ENCODE measurements around the gene IFITM5. TPM values are rescaled to one million over a fixed set of nuclear protein-coding genes. Genes with fewer than 3 reads are reported as not detected.

The IFITM5 gene
- polyA plus RNA-seq, 3 donors, result not detected

DNA sequence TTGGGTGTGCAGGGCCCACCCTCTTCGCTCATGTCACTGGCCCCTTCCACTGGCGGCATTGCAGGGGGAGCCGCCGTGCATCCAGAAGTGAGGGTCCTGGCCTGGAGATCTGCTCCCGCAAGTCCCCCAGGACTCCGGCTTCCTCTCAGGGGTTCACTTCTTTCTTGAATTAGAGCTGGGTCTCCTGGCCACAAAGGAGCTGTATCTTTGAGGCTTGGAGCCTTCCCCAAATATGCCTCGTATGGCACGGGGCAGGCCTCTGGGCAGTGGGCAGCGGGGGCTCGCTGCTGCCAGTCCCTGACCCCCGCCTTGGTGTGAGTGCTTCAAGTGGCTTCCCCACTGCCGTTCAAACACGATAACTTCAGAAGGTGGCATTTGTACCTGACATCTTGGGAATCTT is 28.7 kb upstream of the IFITM5 start:
- peaks cover 15 to 21% (median 18%) of the 10 kb centered on the region in 7 donors for H3K9me3 Mint-ChIP-seq
- H3K27ac ChIP-seq (ENCODE audit: low read depth in 1 of 2, low read length in 2 of 2), result no peak overlapping the region
- no peaks in the 10 kb centered on the region for H4K20me1 ChIP-seq (ENCODE audit: insufficient read depth, low read length)
- peaks cover 50% of the 10 kb centered on the region for H3K4me1 Mint-ChIP-seq
- H3K4me3 ChIP-seq (replicated peaks in 1 of 3; ENCODE audit: low read depth in 2 of 3, low read length in 3 of 3), result no peak overlapping the region
- no peak overlapping the region for H3K9ac ChIP-seq (ENCODE audit: insufficient read depth, low read length, poor library complexity, severe bottlenecking)
- peaks cover 7 to 19% of the 10 kb centered on the region in 2 donors for H3K9me3 ChIP-seq (replicated peaks in 1 of 2; ENCODE audit: control insufficient read depth in 1 of 2, insufficient read depth in 1 of 2, low read length in 2 of 2)
- no peak overlapping the region for H2AFZ ChIP-seq (ENCODE audit: insufficient read depth, low read depth, low read length, poor library complexity, severe bottlenecking)
- H3K79me2 ChIP-seq (ENCODE audit: insufficient read depth, low read length), result no peaks in the 10 kb centered on the region
- H3K36me3 ChIP-seq (replicated peaks in 1 of 2; ENCODE audit: control insufficient read depth in 1 of 2, insufficient read depth in 2 of 2, low read length in 2 of 2), result no peaks in the 10 kb centered on the region
- no peak for DNase-seq
- H3K27ac Mint-ChIP-seq, result peak overlapping the region in 2 of 7 donors; percentile 46 to 75
- H3K27me3 ChIP-seq (ENCODE audit: control insufficient read depth in 2 of 2, insufficient read depth in 2 of 2, low read length in 2 of 2), result no peaks in the 10 kb centered on the region
- TF ChIP-seq, protein P1, sequence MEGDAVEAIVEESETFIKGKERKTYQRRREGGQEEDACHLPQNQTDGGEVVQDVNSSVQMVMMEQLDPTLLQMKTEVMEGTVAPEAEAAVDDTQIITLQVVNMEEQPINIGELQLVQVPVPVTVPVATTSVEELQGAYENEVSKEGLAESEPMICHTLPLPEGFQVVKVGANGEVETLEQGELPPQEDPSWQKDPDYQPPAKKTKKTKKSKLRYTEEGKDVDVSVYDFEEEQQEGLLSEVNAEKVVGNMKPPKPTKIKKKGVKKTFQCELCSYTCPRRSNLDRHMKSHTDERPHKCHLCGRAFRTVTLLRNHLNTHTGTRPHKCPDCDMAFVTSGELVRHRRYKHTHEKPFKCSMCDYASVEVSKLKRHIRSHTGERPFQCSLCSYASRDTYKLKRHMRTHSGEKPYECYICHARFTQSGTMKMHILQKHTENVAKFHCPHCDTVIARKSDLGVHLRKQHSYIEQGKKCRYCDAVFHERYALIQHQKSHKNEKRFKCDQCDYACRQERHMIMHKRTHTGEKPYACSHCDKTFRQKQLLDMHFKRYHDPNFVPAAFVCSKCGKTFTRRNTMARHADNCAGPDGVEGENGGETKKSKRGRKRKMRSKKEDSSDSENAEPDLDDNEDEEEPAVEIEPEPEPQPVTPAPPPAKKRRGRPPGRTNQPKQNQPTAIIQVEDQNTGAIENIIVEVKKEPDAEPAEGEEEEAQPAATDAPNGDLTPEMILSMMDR (IDR thresholded peaks at IDR 0.05), result no peak
- no peak overlapping the region for H3K4me2 ChIP-seq (replicated peaks; ENCODE audit: extremely low read depth, low read length, poor library complexity, severe bottlenecking)
- H3K4me1 ChIP-seq (ENCODE audit: control insufficient read depth in 1 of 2, insufficient read depth in 2 of 2, low read length in 2 of 2), result peaks cover 28 to 49% of the 10 kb centered on the region in 2 donors
- 94% methylated on average over 11 of the region's 13 CpGs for WGBS (ENCODE audit: insufficient coverage)
- intact Hi-C loops (cut with micrococcal nuclease), result no loop called here
- no peak overlapping the region for H3K4me3 Mint-ChIP-seq
- peaks cover 6 to 11% (median 9%) of the 10 kb centered on the region in 3 donors for H3K27me3 Mint-ChIP-seq (ENCODE audit: low read depth in 3 of 3)
- H3K36me3 Mint-ChIP-seq, result peaks cover 2 to 3% of the 10 kb centered on the region in 2 donors

- Histone ChIP-seq H3K4me3 (replicated peaks in 1 of 3; ENCODE audit: low read depth in 2 of 3, low read length in 3 of 3) (peak overlapping the region in 1 of 3 experiments; percentile 58), H4K20me1 (ENCODE audit: insufficient read depth, low read length) (no peaks in the 10 kb centered on the region), H3K27me3 (ENCODE audit: control insufficient read depth in 2 of 2, insufficient read depth in 2 of 2, low read length in 2 of 2) (no peaks in the 10 kb centered on the region), H3K79me2 (ENCODE audit: insufficient read depth, low read length) (no peaks in the 10 kb centered on the region), H3K9me3 (replicated peaks in 1 of 2; ENCODE audit: control insufficient read depth in 1 of 2, insufficient read depth in 1 of 2, low read length in 2 of 2) (peaks cover 7 to 14% of the 10 kb centered on the region in 2 donors), H3K36me3 (replicated peaks in 1 of 2; ENCODE audit: control insufficient read depth in 1 of 2, insufficient read depth in 2 of 2, low read length in 2 of 2) (no peaks in the 10 kb centered on the region), H3K9ac (ENCODE audit: insufficient read depth, low read length, poor library complexity, severe bottlenecking) (peak overlapping the region; percentile 60), H3K4me2 (replicated peaks; ENCODE audit: extremely low read depth, low read length, poor library complexity, severe bottlenecking) (peak overlapping the region; percentile 65), H3K27ac (ENCODE audit: low read depth in 1 of 2, low read length in 2 of 2) (peak overlapping the region; percentile 90 to 96), H3K4me1 (ENCODE audit: control insufficient read depth in 1 of 2, insufficient read depth in 2 of 2, low read length in 2 of 2) (peaks cover 28 to 49% of the 10 kb centered on the region in 2 donors), H2AFZ (ENCODE audit: insufficient read depth, low read depth, low read length, poor library complexity, severe bottlenecking) (peak overlapping the region; percentile 90)
- Mint-ChIP-seq H3K27me3 (ENCODE audit: low read depth in 3 of 3) (peaks cover 6 to 11% (median 9%) of the 10 kb centered on the region in 3 donors), H3K9me3 (peaks cover 14 to 18% (median 16%) of the 10 kb centered on the region in 7 donors), H3K4me3 (peak overlapping the region; percentile 50 to 75), H3K36me3 (peaks cover 2 to 3% of the 10 kb centered on the region in 2 donors), H3K4me1 (peaks cover 50% of the 10 kb centered on the region), H3K27ac (peak overlapping the region; percentile 92 to 98 (median 97))
- no CpG with 5 or more reads among the region's 3 CpGs for WGBS (ENCODE audit: insufficient coverage)
- TF ChIP-seq, protein P1 (IDR thresholded peaks at IDR 0.05), result no peak
- DNase-seq, result no peak
- intact Hi-C loops (cut with micrococcal nuclease), result no loop called here
These were observed 28.2 kb upstream of the IFITM5 start for GRCh38 chr11:327581-327923.
